C4-2B (cell line): ENCODE data around the gene KIF4B.
"Not testable (repeated sequence)": the region's sequence is repeated elsewhere in the genome, so short reads cannot be mapped to it uniquely, and the experiment has no call there.

ENCODE experiments used
- ZFX ChIP-seq: fragments of 450-650 bp; IDR thresholded peaks from 2 replicates; pipeline ENCODE4 v1.6.1; 2017
- TF ChIP-seq, protein P1 (sequence below): fragments of 450-650 bp; conservative IDR thresholded peaks from 2 replicates; pipeline ENCODE4 v1.5.1; 2017; ENCODE audit warnings: mild to moderate bottlenecking

DNA sequence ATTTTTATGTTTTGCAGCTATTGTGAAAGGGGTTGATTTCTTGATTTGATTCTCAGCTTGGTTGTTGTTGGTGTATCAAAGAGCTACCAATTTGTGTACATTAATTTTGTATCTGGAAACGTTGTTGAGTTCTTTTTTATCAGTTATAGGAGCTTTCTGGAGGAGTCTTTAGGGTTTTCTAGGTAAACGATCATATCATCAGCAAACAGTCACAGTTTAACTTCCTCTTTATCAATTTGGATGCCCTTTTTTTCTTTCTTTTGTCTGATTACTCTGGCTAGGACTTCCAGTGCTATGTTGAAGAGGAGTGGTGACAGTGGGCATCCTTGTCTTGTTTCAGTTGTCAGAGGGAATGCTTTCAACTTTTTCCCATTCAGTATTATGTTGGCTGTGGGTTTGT, 21.5 kb downstream of the KIF4B start:
- TF ChIP-seq, protein P1, sequence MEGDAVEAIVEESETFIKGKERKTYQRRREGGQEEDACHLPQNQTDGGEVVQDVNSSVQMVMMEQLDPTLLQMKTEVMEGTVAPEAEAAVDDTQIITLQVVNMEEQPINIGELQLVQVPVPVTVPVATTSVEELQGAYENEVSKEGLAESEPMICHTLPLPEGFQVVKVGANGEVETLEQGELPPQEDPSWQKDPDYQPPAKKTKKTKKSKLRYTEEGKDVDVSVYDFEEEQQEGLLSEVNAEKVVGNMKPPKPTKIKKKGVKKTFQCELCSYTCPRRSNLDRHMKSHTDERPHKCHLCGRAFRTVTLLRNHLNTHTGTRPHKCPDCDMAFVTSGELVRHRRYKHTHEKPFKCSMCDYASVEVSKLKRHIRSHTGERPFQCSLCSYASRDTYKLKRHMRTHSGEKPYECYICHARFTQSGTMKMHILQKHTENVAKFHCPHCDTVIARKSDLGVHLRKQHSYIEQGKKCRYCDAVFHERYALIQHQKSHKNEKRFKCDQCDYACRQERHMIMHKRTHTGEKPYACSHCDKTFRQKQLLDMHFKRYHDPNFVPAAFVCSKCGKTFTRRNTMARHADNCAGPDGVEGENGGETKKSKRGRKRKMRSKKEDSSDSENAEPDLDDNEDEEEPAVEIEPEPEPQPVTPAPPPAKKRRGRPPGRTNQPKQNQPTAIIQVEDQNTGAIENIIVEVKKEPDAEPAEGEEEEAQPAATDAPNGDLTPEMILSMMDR: not testable (repeated sequence)
- not testable (repeated sequence) for TF ChIP-seq ZFX
